Stimulated activated CD8-positive, alpha-beta memory T cell treated with anti-CD3 and anti-CD28 coated beads, Interleukin-4, amount 100 ng/mL, for 1 hour (primary cell): ENCODE measurements around the gene TOMM6.
"Not testable (repeated sequence)": the region's sequence is repeated elsewhere in the genome, so short reads cannot be mapped to it uniquely, and the experiment has no call there.

Experiments
- DNase-seq, 2 donors: peaks; one replicate each; pipeline ENCODE4 v3.0.0-alpha.2; 2020; ENCODE audit warnings: low read depth in 2 of 2, low spot score in 1 of 2

Gene TOMM6

GRCh38 chr6:41763470-41763869 lies 24.0 kb upstream of the TOMM6 start:
- no peak for DNase-seq

- DNase-seq = not testable (repeated sequence)
Observed at GRCh38 chr6:41766043-41766664, 21.3 kb upstream of the TOMM6 start.

- no peak for DNase-seq
Observed at GRCh38 chr6:41767112-41767833, 20.2 kb upstream of the TOMM6 start.

GRCh38 chr6:41768545-41769308 lies 18.8 kb upstream of the TOMM6 start:
- no peak for DNase-seq

GRCh38 chr6:41769376-41769775 lies 18.1 kb upstream of the TOMM6 start:
- no peak for DNase-seq

GRCh38 chr6:41770381-41771057 lies 17.0 kb upstream of the TOMM6 start:
- DNase-seq = no peak

GRCh38 chr6:41771058-41771983 lies 16.2 kb upstream of the TOMM6 start:
- DNase-seq = no peak

- no peak for DNase-seq
Observed at GRCh38 chr6:41774841-41775240, 12.7 kb upstream of the TOMM6 start.

GRCh38 chr6:41775293-41775882 lies 12.1 kb upstream of the TOMM6 start:
- DNase-seq = no peak

GRCh38 chr6:41777551-41778285 lies 9.8 kb upstream of the TOMM6 start:
- DNase-seq = no peak

- no peak for DNase-seq
Observed at GRCh38 chr6:41778895-41779294, 8.6 kb upstream of the TOMM6 start.

GRCh38 chr6:41779336-41779735 lies 8.2 kb upstream of the TOMM6 start:
- DNase-seq = no peak

GRCh38 chr6:41779788-41780550 lies 7.5 kb upstream of the TOMM6 start, which contains the start of gene FRS3:
TSS of gene FRS3 (minus strand) at chr6:41779900. CDS start at chr6:41776987, 2,913 bp downstream.
- peak; percentile 99 to 100 for DNase-seq

DNA sequence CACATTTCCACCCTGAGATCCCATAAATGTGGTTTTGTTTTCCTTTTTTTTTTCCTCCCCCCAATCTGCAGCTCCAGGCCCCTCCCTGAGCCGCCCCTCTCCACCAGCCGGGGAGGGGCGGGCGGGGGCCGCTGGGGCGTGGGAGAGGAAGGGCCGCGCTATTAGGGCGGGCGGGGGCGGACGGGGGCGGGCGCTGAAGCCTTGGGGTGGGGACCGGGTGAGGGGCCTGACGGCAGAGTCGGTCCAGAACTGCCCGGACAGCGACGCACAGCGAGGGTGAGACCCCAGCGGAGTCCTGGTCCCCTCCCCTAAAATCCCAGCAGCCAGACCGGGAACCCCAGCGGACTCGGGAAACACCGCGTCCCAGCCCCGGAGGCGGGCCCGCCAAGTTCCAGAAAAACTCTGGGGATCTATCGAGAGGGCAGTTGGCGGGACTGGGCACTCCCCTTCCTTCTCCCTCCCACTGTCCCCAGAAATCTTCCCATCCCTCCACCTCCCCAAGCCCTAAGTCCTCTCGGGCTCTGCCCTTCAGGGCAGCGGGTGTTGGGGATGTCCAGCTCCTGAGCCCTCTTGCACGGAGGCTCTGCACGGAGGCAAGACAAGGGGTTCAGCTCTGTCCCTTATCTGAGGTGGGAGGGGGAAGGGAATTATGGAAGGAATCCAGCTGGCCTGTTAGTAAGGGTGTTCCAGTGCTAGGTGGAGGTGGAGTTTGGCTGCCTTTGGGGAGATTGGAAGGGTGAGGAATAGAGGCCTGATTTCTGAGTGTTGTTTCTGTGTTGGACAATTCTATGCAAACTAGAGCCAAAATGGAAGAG lies 6.7 kb upstream of the TOMM6 start, which contains the start of gene PRICKLE4:
TSS of gene PRICKLE4 (plus strand) at position 232 of the 815 bp plus-strand sequence. CDS start 2,692 bp downstream, outside the sequence.
- no peak for DNase-seq

DNA sequence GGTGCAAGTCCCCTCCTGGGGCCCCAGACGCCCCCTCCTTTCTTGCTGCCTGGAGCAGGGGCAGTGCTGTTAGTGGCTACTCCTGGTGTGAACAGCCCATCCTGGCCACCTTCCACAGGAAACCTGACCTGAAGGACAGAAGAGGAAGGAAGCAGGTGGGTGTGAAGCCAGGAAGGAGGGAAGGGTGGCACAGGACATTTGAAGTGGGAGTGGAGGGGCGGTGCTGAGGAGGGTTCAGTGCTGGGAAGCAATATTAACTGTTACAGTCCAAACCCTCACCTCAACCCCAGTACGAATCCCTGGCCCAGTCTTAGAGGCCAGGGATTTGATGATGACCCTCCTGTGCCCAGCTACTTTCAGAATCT lies 6.1 kb upstream of the TOMM6 start:
- no peak for DNase-seq

- no peak for DNase-seq
Observed at GRCh38 chr6:41783106-41783780, 4.3 kb upstream of the TOMM6 start.

GRCh38 chr6:41784581-41785171 lies 2.8 kb upstream of the TOMM6 start:
- DNase-seq = no peak
